Cardiac fibroblast (primary cell): ENCODE measurements around the gene GPT2.

Source experiments
- DNase-seq, 2 donors: peaks; one replicate each; pipeline versions ENCODE4 v3.0.0 to v3.0.0-alpha.2; 2010; ENCODE audit warnings: low read depth in 2 of 2
- H3K4me3 ChIP-seq, 2 donors: replicated peaks in 1 of 2; 1 replicate in 1 of 2; 2 replicates in 1 of 2; pipeline ENCODE4 v1.5.1; 2011; ENCODE audit warnings: low read depth in 2 of 2, low read length in 2 of 2, mild to moderate bottlenecking in 2 of 2, moderate library complexity in 1 of 2
- TF ChIP-seq, protein P1 (sequence below): IDR thresholded peaks from one replicate; pipeline ENCODE4 v1.5.1; 2011; ENCODE audit warnings: low read depth, mild to moderate bottlenecking, low read length, inconsistent platforms

Gene GPT2

DNA sequence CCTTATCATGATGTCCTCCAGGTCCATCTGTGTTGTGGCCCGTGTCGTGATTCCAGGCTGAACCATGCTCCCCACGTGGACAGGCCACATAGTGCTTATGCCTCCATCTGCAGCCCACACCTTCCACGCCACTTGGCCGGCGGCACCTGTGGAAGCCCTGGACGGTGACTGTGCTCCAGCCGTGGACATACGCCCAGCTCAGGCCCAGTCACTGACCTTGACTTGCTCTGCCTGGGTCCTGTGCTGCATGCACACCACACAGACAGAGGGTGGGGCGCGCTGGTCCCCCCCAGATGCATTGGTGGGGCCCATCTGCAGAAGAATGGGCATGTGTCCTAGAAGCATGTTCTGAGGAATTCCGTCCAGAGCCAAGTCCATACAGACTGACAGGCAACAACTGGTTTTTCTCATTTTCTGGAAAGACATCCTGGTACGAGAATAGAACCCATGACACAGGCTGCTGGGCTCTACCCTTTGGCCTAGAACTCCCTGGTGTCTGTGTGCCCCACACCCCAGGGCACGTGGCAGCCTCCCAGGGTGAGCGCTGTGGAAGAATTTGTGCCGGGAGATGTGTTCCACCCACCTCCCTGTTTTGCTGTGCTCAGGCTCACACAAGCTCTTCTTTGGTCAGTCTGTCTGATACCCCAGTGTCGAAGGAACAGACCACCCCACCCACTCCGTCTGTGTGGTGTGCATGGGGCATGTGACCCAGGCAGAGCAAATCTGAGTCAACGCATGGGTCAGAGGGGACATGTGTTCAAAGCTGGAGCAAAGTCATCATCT, 39.5 kb downstream of the GPT2 start:
- TF ChIP-seq, protein P1, sequence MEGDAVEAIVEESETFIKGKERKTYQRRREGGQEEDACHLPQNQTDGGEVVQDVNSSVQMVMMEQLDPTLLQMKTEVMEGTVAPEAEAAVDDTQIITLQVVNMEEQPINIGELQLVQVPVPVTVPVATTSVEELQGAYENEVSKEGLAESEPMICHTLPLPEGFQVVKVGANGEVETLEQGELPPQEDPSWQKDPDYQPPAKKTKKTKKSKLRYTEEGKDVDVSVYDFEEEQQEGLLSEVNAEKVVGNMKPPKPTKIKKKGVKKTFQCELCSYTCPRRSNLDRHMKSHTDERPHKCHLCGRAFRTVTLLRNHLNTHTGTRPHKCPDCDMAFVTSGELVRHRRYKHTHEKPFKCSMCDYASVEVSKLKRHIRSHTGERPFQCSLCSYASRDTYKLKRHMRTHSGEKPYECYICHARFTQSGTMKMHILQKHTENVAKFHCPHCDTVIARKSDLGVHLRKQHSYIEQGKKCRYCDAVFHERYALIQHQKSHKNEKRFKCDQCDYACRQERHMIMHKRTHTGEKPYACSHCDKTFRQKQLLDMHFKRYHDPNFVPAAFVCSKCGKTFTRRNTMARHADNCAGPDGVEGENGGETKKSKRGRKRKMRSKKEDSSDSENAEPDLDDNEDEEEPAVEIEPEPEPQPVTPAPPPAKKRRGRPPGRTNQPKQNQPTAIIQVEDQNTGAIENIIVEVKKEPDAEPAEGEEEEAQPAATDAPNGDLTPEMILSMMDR, result no peak
- H3K4me3 ChIP-seq, result no peak overlapping the region
- DNase-seq, result peak in 1 of 2 donors; percentile 5

DNA sequence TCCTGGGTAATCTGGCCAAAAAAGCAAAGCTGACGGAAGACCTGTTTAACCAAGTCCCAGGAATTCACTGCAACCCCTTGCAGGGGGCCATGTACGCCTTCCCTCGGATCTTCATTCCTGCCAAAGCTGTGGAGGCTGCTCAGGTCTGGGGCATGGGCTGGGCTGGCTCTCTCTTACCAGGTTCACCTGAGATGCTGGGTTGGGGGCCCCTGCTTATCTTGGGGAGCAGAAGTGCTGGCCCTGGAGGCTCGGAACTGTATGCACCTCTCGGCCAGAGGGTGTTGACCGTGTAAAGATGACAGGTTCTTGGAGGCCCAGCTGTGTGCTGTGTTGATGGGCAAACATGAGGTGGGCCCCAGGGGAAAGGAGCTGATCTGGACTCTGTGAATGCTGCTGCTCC, 40.2 kb downstream of the GPT2 start:
- DNase-seq, result no peak
- H3K4me3 ChIP-seq, result no peak overlapping the region
- TF ChIP-seq, protein P1, result no peak

DNA sequence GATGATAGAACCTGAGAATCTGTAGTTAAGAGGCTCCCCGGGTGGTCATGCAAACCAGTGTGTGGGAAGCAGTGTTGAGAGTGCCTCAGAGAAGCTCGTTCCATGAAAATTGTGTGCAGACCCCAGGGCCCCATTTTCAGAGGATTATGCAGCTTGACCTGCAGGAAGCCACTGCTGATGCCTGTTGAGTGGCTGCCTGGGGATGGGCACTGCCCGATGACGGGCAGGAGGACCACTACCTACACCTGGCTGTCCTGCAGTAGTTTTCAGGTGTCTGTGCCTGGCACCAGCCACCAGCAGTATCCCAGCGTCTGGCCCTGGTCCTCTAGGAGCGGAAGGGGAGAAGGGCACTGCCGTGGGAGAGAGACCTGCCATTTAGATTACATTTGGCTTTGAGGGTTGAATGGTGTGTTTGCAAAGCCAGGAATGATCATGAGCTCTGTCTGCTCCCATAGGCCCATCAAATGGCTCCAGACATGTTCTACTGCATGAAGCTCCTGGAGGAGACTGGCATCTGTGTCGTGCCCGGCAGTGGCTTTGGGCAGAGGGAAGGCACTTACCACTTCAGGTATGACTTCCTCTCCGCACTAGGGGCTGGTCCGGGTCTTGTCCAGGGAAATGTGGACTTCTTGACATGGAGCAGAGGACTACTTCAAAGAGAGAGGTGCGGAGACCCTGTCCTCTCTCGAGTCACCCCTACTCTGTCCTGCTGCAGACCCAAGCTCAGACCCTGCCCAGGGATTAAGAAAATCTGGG, 42.5 kb downstream of the GPT2 start:
- no peak for DNase-seq
- TF ChIP-seq, protein P1, result no peak
- no peak overlapping the region for H3K4me3 ChIP-seq

DNA sequence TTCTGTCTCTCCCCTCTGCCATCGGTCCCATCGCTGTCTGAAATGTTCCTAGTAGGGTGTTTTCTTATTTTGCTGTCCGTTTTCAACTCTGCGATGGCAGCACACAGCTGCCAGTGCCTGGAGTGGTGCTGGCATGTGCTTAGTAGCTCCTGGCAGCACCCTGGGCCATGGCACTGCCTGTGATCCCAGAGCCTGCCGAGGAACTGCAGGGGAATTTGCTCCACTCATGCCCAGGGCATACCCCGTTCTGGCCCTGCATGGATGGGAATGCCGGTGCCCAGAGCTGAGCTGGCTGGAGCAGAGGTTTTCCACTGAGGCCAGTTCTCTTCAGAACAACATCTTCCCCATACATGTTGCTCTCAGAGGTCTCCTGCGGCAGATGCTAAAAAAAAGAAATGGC, 43.1 kb downstream of the GPT2 start:
- TF ChIP-seq, protein P1, result no peak

DNA sequence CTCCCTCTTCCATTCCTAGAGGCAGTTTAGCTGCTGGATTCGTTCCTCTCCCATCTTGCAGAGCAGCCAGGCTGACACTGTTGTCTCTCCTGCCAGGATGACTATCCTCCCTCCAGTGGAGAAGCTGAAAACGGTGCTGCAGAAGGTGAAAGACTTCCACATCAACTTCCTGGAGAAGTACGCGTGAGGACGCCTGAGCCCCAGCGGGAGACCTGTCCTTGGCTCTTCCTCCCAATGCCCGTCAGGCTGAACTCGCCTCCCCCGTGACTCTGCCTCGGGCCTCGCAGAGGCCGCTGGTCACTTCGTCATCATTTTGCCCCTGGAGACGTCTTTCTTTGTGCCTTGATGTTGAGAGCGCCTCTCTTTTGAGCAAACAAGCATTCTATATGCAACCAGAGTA, 44.6 kb downstream of the GPT2 start:
- no peak overlapping the region for H3K4me3 ChIP-seq
- no peak for DNase-seq
- TF ChIP-seq, protein P1, result no peak

More for the DNA sequence above, 43.1 kb downstream of the GPT2 start:
- DNase-seq, result no peak
- H3K4me3 ChIP-seq, result no peak overlapping the region

DNA sequence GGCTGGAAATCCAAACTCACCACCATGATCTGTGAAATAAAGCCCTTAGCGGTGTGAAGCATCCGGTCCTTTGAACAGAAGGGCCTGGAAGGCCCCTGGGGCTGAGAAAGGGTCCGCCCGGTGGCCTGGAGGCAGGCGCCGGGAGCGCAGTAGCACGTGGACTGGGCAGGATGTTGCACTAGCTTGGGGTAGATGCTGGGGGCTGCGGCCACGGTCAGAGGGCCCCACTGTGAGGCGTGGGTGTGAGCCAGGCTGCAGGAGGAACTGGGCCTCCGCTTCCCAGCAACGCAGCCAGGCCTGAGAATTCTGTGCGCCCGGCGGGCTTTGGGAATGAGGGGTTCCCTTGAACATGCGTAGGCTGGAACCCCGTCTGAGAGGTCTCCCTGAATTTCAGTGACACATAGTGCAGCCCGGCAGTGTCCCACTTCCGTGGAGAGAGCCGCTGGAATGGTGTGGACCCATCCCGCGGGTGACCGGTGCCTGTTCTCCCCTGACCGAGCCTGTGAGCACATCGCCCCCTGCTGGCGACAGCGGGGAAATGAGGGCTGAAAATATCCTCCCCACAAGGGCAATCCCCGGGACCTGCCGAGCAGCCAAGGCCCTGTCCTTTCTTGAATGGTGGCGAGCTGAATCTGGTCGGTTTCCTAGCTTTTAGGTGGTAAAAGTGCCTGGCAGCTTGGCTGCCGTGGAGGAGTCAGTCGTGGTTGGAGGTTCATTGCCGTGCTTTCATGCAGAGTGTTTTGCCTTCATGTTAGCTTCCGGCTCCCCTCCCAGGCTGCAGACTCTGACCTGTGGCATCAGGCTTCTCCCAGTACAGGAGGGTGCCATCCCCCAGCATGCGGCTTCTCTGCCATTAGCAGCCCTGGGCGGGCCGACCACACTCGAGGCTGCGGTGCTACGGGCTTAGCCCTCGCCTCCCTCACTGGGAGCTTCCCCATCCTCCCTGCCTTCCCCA, 45.5 kb downstream of the GPT2 start:
- TF ChIP-seq, protein P1, result peak; percentile 86

More for the DNA sequence above, 45.5 kb downstream of the GPT2 start:
- DNase-seq, result peak; percentile 64 to 71
- H3K4me3 ChIP-seq, result no peak overlapping the region
